IPS DF 6.9 (cell line): ENCODE data around the gene TGM4.

ENCODE experiments used
- DNase-seq: peaks from one replicate; pipeline ENCODE4 v3.0.0-alpha.2; 2013; ENCODE audit warnings: low read depth, low spot score
- H3K27ac ChIP-seq: one replicate; pipeline ENCODE4 v1.5.1; 2013; ENCODE audit warnings: low read length, control low read depth
- H3K27me3 ChIP-seq: 2 replicates; pipeline ENCODE4 v1.6.1; 2013; ENCODE audit warnings: mild to moderate bottlenecking, low read length; ENCODE audit not compliant: control insufficient read depth, insufficient read depth
- H3K36me3 ChIP-seq: 2 replicates; pipeline ENCODE4 v1.6.1; 2013; ENCODE audit warnings: low read length; ENCODE audit not compliant: control insufficient read depth, insufficient read depth
- H3K4me1 ChIP-seq: 2 replicates; pipeline ENCODE4 v1.6.1; 2013; ENCODE audit warnings: low read length; ENCODE audit not compliant: control insufficient read depth, insufficient read depth
- H3K4me3 ChIP-seq: 2 replicates; pipeline ENCODE4 v1.5.1; 2013; ENCODE audit warnings: mild to moderate bottlenecking, low read length
- H3K9me3 ChIP-seq: 2 replicates; pipeline ENCODE4 v1.6.1; 2013; ENCODE audit warnings: low read length, inconsistent platforms; ENCODE audit not compliant: control insufficient read depth, insufficient read depth
- WGBS: extraction: QIAGEN DNeasy Blood & Tissue Kit; methylation state at CpG from one replicate; pipeline ENCODE4 v1.1.7; 2013; ENCODE audit warnings: mixed read lengths, missing lambda C conversion rate; ENCODE audit not compliant: insufficient read length, insufficient coverage; 5-methylcytosine and 5-hydroxymethylcytosine counted together

The TGM4 gene

DNA sequence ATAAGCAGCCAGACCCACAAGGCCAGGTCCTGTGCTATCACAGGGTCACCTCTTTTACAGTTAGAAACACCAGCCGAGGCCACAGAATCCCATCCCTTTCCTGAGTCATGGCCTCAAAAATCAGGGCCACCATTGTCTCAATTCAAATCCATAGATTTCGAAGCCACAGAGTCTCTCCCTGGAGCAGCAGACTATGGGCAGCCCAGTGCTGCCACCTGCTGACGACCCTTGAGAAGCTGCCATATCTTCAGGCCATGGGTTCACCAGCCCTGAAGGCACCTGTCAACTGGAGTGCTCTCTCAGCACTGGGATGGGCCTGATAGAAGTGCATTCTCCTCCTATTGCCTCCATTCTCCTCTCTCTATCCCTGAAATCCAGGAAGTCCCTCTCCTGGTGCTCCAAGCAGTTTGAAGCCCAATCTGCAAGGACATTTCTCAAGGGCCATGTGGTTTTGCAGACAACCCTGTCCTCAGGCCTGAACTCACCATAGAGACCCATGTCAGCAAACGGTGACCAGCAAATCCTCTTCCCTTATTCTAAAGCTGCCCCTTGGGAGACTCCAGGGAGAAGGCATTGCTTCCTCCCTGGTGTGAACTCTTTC, 39.6 kb downstream of the TGM4 start:
- peak; percentile 57 for DNase-seq
- no CpG with 5 or more reads among the region's 4 CpGs for WGBS
- H3K4me1 ChIP-seq: no peaks in the 10 kb centered on the region
- H3K27me3 ChIP-seq: no peaks in the 10 kb centered on the region; the same call in 1 of the 2 replicates
- H3K36me3 ChIP-seq: no peaks in the 10 kb centered on the region
- H3K4me3 ChIP-seq: no peak overlapping the region
- H3K27ac ChIP-seq: no peak overlapping the region
- H3K9me3 ChIP-seq: 0 out of 2 replicates have a peak, but pooled peaks cover 1% of the 10 kb centered on the region

DNA sequence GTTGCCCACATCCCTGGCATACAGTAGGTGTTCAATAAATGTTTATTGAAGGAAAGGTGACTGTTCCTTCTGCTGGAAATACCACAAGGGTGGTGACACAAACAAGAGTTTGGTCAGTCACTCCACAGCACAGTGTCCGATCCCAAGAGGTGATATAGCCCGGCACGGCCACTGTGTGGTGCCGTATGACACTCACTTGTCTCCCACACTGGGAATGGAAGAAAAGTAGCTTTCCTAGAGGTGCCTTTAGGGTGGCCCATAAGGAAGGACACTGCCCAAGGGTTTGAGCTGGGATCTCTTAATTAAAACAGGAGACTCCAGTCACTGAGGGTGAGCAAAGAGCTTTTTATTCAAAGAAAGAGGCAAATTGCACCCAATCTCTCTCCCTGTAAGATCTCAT, 40.5 kb downstream of the TGM4 start:
- Histone ChIP-seq H3K4me1 (no peaks in the 10 kb centered on the region), H3K27ac (no peak overlapping the region), H3K9me3 (no peaks in the 10 kb centered on the region), H3K27me3 (no peaks in the 10 kb centered on the region; the same call in 1 of the 2 replicates), H3K4me3 (no peak overlapping the region), H3K36me3 (no peaks in the 10 kb centered on the region)
- no peak for DNase-seq
- WGBS: no CpG with 5 or more reads among the region's 4 CpGs

DNA sequence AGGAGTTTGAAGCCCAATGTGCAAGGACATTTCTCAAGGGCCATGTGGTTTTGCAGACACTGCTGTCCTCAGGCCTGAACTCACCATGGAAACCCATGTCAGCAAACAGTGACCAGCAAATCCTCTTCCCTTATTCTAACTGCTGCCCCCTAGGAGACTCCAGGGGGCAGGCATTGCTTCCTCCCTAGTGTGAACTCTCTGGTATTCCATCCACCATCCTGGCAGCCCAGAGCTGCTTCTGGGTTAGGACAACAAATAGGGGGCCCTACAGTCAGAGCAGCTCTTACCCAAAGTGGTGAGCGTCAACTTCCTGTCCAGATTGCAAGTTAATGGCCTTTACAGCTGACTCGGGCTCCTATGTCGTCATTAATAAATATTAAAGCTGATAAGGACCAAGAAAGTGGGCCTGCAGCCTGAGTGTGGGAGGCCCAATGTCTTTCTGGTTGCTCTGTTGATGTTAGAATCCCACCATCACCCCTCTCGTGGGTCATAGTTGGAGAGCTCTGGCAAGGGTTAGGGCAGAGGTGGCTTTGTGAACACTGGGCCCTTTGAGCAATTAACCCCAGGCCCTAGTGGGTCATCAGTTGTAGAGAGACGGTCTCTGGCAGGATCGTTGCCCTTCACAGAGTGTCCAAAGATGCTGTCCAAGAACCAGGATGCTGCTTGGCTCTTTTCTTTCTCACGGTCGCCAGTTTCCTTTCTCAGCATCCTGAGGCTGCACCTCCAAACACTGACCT, 41.5 kb downstream of the TGM4 start:
- H3K27ac ChIP-seq: no peak overlapping the region

DNA sequence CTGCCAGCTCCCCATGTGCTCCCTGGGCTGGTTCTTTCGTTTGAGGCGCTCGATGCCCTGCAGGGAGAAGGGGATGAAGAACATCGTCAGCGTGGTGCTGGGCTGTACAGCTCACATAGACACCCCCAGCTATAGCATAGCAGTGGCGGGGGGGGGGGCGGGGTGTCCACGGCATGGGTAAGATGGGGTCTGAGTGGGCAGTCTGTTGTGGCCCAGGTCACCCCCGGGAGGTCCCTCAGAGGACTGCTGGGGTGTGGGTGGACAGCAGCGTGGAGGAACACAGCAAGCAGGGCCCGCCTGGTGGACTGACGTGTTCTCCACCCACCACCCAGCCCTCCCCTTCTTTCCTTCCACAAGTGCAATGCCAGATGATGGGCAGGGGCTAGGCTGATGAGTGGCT, 43.7 kb downstream of the TGM4 start:
- H3K4me1 ChIP-seq: no peaks in the 10 kb centered on the region
- no peak for DNase-seq
- no peaks in the 10 kb centered on the region for H3K36me3 ChIP-seq
- H3K27ac ChIP-seq: no peak overlapping the region
- H3K27me3 ChIP-seq: no peaks in the 10 kb centered on the region
- no peak overlapping the region for H3K4me3 ChIP-seq
- WGBS: no CpG with 5 or more reads among the region's 12 CpGs
- H3K9me3 ChIP-seq: no peaks in the 10 kb centered on the region

More for the DNA sequence above, 41.5 kb downstream of the TGM4 start:
- H3K4me3 ChIP-seq: no peak overlapping the region
- DNase-seq: no peak
- no peaks in the 10 kb centered on the region for H3K9me3 ChIP-seq
- H3K4me1 ChIP-seq: no peaks in the 10 kb centered on the region
- no peaks in the 10 kb centered on the region for H3K36me3 ChIP-seq
- no CpG with 5 or more reads among the region's 8 CpGs for WGBS
- no peaks in the 10 kb centered on the region; the same call in 1 of the 2 replicates for H3K27me3 ChIP-seq

DNA sequence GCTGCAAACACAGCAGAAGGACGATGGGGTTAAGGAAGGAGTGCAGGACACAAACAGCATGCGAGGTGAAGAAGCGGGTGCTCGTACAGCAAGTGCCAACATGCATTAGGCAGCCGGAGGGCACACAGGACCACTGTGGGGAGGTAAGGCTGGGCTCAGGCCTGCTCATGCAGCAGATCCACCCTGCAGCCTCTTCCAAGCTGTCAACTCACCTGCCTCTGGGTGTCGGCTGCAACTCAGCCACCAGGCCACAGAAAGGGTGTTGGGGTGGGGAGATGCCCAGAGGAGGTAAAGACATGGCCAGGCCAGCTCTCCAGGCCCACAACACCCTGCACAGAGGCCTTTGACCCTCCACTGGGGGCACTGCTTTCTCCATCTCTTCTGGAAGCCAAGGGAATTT, 44.2 kb downstream of the TGM4 start:
- no peaks in the 10 kb centered on the region for H3K4me1 ChIP-seq
- no peak overlapping the region for H3K27ac ChIP-seq
- DNase-seq: no peak
- H3K27me3 ChIP-seq: no peaks in the 10 kb centered on the region
- H3K9me3 ChIP-seq: no peaks in the 10 kb centered on the region
- WGBS: no CpG with 5 or more reads among the region's 6 CpGs
- H3K36me3 ChIP-seq: no peaks in the 10 kb centered on the region
- H3K4me3 ChIP-seq: no peak overlapping the region

DNA sequence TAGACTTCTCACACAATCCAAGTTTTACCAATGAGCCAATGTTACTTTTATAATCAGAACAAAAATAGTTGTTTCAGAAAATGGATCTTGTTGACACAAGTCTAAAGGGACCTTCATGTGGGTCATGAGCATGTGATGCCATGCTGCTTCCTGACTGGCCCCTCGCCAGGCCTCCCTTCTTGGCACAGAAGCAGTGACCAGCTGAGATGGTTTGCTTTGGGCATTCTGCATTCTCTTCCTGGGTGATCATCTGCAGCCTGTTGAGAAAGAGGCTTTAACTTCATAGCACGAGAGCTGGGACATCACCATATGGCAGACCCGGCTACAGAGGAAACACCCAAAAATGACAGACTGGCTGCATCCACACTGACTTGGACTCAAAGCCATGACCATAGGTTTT, 45.7 kb downstream of the TGM4 start:
- no peaks in the 10 kb centered on the region for H3K27me3 ChIP-seq
- H3K27ac ChIP-seq: no peak overlapping the region
- H3K4me3 ChIP-seq: no peak overlapping the region
- no peaks in the 10 kb centered on the region for H3K4me1 ChIP-seq
- DNase-seq: no peak
- no CpG with 5 or more reads among the region's 3 CpGs for WGBS
- no peaks in the 10 kb centered on the region for H3K9me3 ChIP-seq
- H3K36me3 ChIP-seq: no peaks in the 10 kb centered on the region

DNA sequence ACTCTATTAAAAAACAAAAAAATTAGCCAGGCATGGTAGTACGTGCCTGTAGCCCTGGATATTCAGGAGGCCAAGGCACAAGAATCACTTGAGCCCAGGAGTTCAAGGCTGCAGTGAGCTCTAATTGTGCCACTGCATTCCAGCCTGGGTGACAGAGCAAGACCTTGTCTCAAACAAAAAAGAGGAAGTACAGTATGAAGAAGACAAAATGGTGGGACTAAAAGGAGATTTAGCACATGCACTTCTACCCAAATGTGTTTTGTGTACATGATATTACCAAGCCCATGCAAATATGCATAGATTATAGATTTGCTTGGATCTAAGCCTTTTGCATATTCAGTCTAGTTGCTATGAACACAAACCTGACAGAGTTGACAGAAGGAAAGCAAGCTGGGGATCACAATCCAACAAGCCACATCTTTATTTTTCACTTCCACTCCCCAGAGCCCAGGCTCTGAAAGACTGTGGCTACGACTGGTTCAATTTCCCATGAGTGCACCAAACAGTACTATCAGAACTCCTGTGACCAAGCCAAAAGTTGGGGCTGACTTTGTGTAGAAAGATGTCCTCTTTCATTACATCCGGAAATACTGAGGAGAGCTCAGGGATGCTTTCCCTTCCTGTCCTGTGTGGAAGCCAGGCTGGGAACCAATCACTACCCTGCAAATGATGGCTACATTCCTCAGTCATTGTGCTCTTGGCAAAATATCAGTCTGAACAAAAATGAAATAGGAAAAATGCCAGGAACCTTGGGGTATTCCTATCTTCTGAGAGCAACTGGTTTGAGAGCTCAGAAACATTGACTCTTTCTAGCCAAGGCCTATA, 49.4 kb downstream of the TGM4 start:
- DNase-seq: no peak
- no peaks in the 10 kb centered on the region for H3K27me3 ChIP-seq
- no CpG with 5 or more reads among the region's 3 CpGs for whole genome bisulfite sequencing
- no peak overlapping the region for H3K4me3 ChIP-seq
- no peak overlapping the region for H3K27ac ChIP-seq
- H3K36me3 ChIP-seq: 0 out of 2 replicates have a peak, but pooled peaks cover 5% of the 10 kb centered on the region
- H3K9me3 ChIP-seq: no peaks in the 10 kb centered on the region
- H3K4me1 ChIP-seq: no peaks in the 10 kb centered on the region

DNA sequence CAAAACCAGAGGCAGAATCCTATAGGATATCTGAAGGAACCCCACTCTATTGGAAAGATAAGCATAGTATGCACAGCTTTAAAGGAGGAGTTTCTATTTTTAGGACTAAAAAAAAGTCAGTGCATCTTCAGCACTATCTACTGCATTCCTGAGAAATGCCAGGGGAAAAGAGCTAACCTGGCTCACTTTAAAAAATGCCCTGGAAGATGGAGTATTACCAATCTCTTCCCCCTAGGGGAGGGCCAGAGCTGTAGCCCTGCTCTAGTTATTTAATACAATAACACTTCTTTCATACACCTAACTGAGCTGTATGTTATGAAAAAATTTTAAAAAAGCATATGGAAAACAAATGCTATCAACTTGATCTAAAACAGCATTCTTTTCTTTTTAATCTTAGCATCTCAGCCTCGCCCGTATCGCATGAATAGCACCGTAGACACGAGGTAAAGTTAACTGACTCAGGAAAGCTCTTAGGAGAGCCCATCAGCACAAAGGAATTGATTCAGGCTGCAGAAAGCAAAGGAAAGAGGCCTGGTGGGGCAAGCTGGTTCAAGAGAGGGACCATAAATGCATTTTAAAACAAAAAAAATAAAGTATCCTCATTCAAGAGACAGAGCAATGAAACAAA, 50.2 kb downstream of the TGM4 start:
- no peak overlapping the region for H3K4me3 ChIP-seq
- H3K4me1 ChIP-seq: no peaks in the 10 kb centered on the region
- H3K9me3 ChIP-seq: no peaks in the 10 kb centered on the region
- H3K36me3 ChIP-seq: 0 out of 2 replicates have a peak, but pooled peaks cover 8% of the 10 kb centered on the region
- no peak overlapping the region for H3K27ac ChIP-seq
- no peak for DNase-seq
- no CpG with 5 or more reads among the region's 5 CpGs for WGBS
- no peaks in the 10 kb centered on the region for H3K27me3 ChIP-seq

DNA sequence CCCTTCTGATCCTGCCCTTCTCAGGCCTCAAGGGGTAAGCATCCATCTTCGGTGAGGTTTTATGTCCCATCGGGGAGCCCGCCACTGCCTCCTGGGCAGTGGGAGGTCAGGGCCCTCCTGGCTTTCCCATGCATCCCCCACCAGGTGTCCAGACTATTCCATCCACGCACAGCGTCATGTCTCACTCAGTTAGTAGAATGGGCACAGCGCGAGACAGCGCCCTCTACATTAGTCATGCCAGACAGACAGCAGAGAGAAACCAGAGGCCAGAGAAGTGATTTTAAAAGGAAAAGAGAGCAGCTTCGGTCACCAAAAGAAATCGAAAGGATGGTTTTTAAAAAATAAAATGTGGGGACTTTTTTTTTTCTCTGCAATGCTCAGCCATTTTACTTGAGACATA, 51.8 kb downstream of the TGM4 start:
- DNase-seq: no peak
- Histone ChIP-seq H3K27me3 (no peaks in the 10 kb centered on the region), H3K4me3 (no peak overlapping the region), H3K4me1 (no peaks in the 10 kb centered on the region), H3K9me3 (no peaks in the 10 kb centered on the region), H3K27ac (no peak overlapping the region), H3K36me3 (0 out of 2 replicates have a peak, but pooled peaks cover 8% of the 10 kb centered on the region)
- WGBS: no CpG with 5 or more reads among the region's 10 CpGs

DNA sequence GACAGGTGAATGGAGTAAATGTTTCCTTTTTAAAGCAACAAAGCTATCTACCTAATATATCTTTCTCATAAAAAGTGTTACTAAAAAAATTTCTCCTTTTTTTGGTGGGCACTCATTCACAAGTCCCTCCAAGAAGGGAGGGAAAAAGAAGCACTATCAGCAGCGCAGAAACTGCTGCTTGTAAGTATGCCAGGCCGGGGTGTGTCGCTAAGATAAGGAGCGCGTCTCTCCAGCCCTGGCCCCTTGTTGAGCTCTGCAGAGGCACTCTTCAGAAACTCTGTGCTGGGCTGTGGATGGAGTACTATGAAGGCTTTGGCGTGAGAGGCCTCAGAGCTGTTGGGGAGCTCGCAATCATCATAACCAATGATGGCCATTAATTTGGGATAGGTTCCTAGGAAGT, 52.5 kb downstream of the TGM4 start:
- DNase-seq: no peak
- Histone ChIP-seq H3K27ac (no peak overlapping the region), H3K9me3 (no peaks in the 10 kb centered on the region), H3K4me3 (no peak overlapping the region), H3K36me3 (0 out of 2 replicates have a peak, but pooled peaks cover 8% of the 10 kb centered on the region), H3K27me3 (no peaks in the 10 kb centered on the region), H3K4me1 (no peaks in the 10 kb centered on the region)
- no CpG with 5 or more reads among the region's 7 CpGs for WGBS
